Naive thymus-derived CD4-positive, alpha-beta T cell (primary cell): Measurements from ENCODE around the gene ETV6. TPM values are rescaled to one million over a fixed set of nuclear protein-coding genes. Genes with fewer than 3 reads are reported as not detected.

Experiments used
- ATAC-seq: fragments of 150-1000 bp; cut with Tn5 transposase; 2 replicates; pipeline ENCODE4 v1.10.0; 2021; ENCODE audit warnings: mild to moderate bottlenecking, moderate library complexity
- CTCF ChIA-PET: fragments of 350-600 bp; sonication (Branson Sonifier 250); formaldehyde crosslinking; loops from one replicate; lab custom pipeline; 2021; ENCODE audit warnings: antibody characterized with exemption; lab: Charles Lee
- POLR2A ChIA-PET: fragments of 350-600 bp; sonication (Branson Sonifier 250); formaldehyde crosslinking; loops from one replicate; lab custom pipeline; 2021; ENCODE audit warnings: antibody characterized with exemption, inconsistent platforms; lab: Charles Lee
- DNase-seq, 9 donors: peaks; one replicate each; pipeline versions ENCODE4 v3.0.0 to v3.0.0-alpha.2; 2020 to 2022; ENCODE audit warnings: mixed read lengths in 1 of 9
- H3K27ac ChIP-seq: one replicate; pipeline ENCODE4 v1.7.0; 2013; ENCODE audit warnings: mild to moderate bottlenecking, low read depth, low read length, moderate library complexity
- H3K27me3 ChIP-seq, 2 donors: one replicate each; pipeline ENCODE4 v1.7.0; 2013; ENCODE audit warnings: low read length in 2 of 2, mild to moderate bottlenecking in 2 of 2, moderate library complexity in 2 of 2; ENCODE audit not compliant: control insufficient read depth in 2 of 2, insufficient read depth in 2 of 2
- H3K36me3 ChIP-seq, 3 experiments: 1 replicate in 2 of 3; 2 replicates in 1 of 3; pipeline ENCODE4 v1.7.0; 2013; ENCODE audit warnings: low read length in 3 of 3, mild to moderate bottlenecking in 3 of 3, moderate library complexity in 1 of 3; ENCODE audit not compliant: insufficient read depth in 3 of 3, control insufficient read depth in 2 of 3
- H3K4me1 ChIP-seq, 2 donors: one replicate each; pipeline ENCODE4 v1.7.0; 2013; ENCODE audit warnings: low read length in 2 of 2, mild to moderate bottlenecking in 2 of 2, moderate library complexity in 1 of 2; ENCODE audit not compliant: control insufficient read depth in 2 of 2, insufficient read depth in 2 of 2
- H3K4me3 ChIP-seq: 2 replicates; pipeline ENCODE4 v1.7.0; 2013; ENCODE audit warnings: mild to moderate bottlenecking, low read length
- H3K9me3 ChIP-seq, 3 experiments: 1 replicate in 2 of 3; 2 replicates in 1 of 3; pipeline ENCODE4 v1.7.0; 2013; ENCODE audit warnings: low read length in 3 of 3; ENCODE audit not compliant: control insufficient read depth in 2 of 3
- H3K27ac Mint-ChIP-seq, 9 donors: one replicate each; pipeline ENCODE4 v1.8.0; 2020 to 2022; ENCODE audit warnings: mixed read lengths in 9 of 9, mild to moderate bottlenecking in 8 of 9, moderate library complexity in 5 of 9, inconsistent platforms in 2 of 9
- H3K27me3 Mint-ChIP-seq, 5 donors: one replicate each; pipeline ENCODE4 v1.8.0; 2021 to 2022; ENCODE audit warnings: mixed read lengths in 5 of 5, mild to moderate bottlenecking in 1 of 5
- H3K36me3 Mint-ChIP-seq, 5 donors: one replicate each; pipeline ENCODE4 v1.8.0; 2020 to 2022; ENCODE audit warnings: mixed read lengths in 5 of 5, mild to moderate bottlenecking in 3 of 5, inconsistent platforms in 1 of 5
- H3K4me1 Mint-ChIP-seq, 7 donors: one replicate each; pipeline ENCODE4 v1.8.0; 2020 to 2022; ENCODE audit warnings: mixed read lengths in 7 of 7, mild to moderate bottlenecking in 3 of 7, inconsistent platforms in 1 of 7
- H3K4me3 Mint-ChIP-seq, 10 donors: one replicate each; pipeline ENCODE4 v1.8.0; 2020 to 2022; ENCODE audit warnings: mild to moderate bottlenecking in 10 of 10, mixed read lengths in 10 of 10, moderate library complexity in 6 of 10, inconsistent platforms in 2 of 10
- H3K9me3 Mint-ChIP-seq, 11 donors: one replicate each; pipeline ENCODE4 v1.8.0; 2020 to 2022; ENCODE audit warnings: mixed read lengths in 11 of 11, mild to moderate bottlenecking in 4 of 11, inconsistent platforms in 1 of 11, moderate library complexity in 1 of 11
- intact Hi-C, 2 donors: fragments of 100-400 bp; cut with micrococcal nuclease; formaldehyde crosslinking; loops; one replicate each; pipeline ENCODE4 v1.15.1; 2023
- polyA plus RNA-seq, 2 donors: library from polyadenylated mRNA; unstranded; fragments of 300-500 nt; fragmentation: Illumina TruSeq; gene quantifications; one replicate each; pipeline ENCODE4 v1.2.3, GENCODE V29; 2021
- total RNA-seq, 6 experiments: library from RNA in 5 of 6; stranded (reverse) in 5 of 6; gene quantifications; 1 replicate in 5 of 6; 2 replicates in 1 of 6; pipeline ENCODE4 v1.2.3 and lab custom pipeline; 2021 to 2026

The ETV6 gene
- total and polyA plus RNA-seq, 7 experiments from 2014 or later: 2.2 to 70.3 (median 25.3) TPM

DNA sequence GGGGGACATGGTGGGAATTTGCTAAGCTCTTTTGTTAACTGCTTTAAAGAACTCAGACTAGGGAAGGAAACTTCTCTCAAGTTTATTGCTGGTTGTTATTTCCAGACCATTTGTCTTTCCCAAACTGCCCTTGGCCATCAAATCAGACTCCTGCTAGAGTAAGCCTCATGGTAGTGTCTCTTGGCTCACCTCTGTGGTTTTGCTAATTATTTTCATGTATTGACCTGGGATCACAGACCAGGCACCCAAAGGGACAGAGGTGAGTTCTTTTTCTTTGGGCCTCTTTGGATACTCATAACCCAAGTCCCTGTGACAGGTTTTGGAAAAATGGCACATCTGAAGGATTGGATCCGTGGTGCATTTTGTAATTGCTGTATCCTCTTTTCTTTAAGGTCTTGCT, 11.2 kb downstream of the ETV6 start:
- no peaks in the 10 kb centered on the region for H3K36me3 ChIP-seq
- ATAC-seq: no peak
- no peak overlapping the region for H3K27ac ChIP-seq
- H3K9me3 ChIP-seq: no peaks in the 10 kb centered on the region
- Mint-ChIP-seq H3K36me3 (peaks cover 8 to 50% (median 23%) of the 10 kb centered on the region in 5 donors), H3K9me3 (peaks cover 0 to 1% (median 0%) of the 10 kb centered on the region in 11 donors), H3K27me3 (no peaks in the 10 kb centered on the region), H3K4me3 (no peak overlapping the region), H3K27ac (no peak overlapping the region), H3K4me1 (peaks cover 56 to 94% (median 88%) of the 10 kb centered on the region in 7 donors)
- DNase-seq: no peak
- H3K4me1 ChIP-seq: peaks cover 10 to 11% of the 10 kb centered on the region in 2 donors
- intact Hi-C loops: no loop called here
- ChIA-PET CTCF (no interaction called here), POLR2A (no interaction called here)
- no peaks in the 10 kb centered on the region for H3K27me3 ChIP-seq
- no peak overlapping the region for H3K4me3 ChIP-seq

- DNase-seq (no peak), ATAC-seq (no peak)
- no peak overlapping the region for H3K27ac ChIP-seq
- H3K9me3 Mint-ChIP-seq: peaks cover 0 to 1% (median 0%) of the 10 kb centered on the region in 11 donors
- intact Hi-C loops: no loop called here
- H3K27me3 ChIP-seq: no peaks in the 10 kb centered on the region
- CTCF ChIA-PET: no interaction called here
- H3K36me3 ChIP-seq: no peaks in the 10 kb centered on the region
- peak overlapping the region in 2 of 10 donors; percentile 16 to 33 for H3K4me3 Mint-ChIP-seq
- H3K36me3 Mint-ChIP-seq: peaks cover 8 to 48% (median 23%) of the 10 kb centered on the region in 5 donors
- peaks cover 7 to 10% of the 10 kb centered on the region in 2 donors for H3K4me1 ChIP-seq
- H3K9me3 ChIP-seq: no peaks in the 10 kb centered on the region
- no peak overlapping the region for H3K4me3 ChIP-seq
- no peaks in the 10 kb centered on the region for H3K27me3 Mint-ChIP-seq
- H3K27ac Mint-ChIP-seq: peak overlapping the region in 2 of 9 donors; percentile 16 to 33
- POLR2A ChIA-PET: no interaction called here
- peaks cover 49 to 94% (median 88%) of the 10 kb centered on the region in 7 donors for H3K4me1 Mint-ChIP-seq
Observed at GRCh38 chr12:11661491-11662089, 12.1 kb downstream of the ETV6 start.

DNA sequence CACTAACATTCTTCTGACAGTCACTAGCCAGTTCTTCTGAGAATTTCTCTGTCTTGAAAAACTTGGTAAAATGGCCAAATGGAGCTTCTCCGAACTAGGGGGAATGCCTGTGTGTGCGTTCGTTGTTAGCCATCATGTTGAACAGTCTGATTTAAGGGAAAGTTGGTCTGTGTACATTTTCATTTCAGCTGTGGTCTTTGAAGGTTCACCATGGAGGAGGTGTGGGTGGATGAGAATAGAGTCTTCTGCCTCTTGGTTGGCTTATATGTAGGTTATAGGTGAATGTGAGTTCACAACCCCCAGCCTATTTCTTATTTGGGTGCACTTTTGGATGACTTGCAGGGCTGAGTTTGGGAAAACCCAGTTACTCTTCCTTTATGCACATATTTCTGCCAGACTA, 12.9 kb downstream of the ETV6 start:
- ATAC-seq (no peak), DNase-seq (no peak)
- peaks cover 0 to 1% (median 0%) of the 10 kb centered on the region in 11 donors for H3K9me3 Mint-ChIP-seq
- ChIA-PET POLR2A (no interaction called here), CTCF (interaction anchor here (0.7 kb wide), 1 partner anchor 16 kb away, joined by 3 read pairs; no protein-coding TSS in a partner anchor)
- peak overlapping the region in 3 of 9 donors; percentile 31 to 59 (median 33) for H3K27ac Mint-ChIP-seq
- Histone ChIP-seq H3K4me1 (peaks cover 7 to 10% of the 10 kb centered on the region in 2 donors), H3K27ac (no peak overlapping the region), H3K9me3 (no peaks in the 10 kb centered on the region), H3K36me3 (no peaks in the 10 kb centered on the region), H3K4me3 (no peak overlapping the region), H3K27me3 (no peaks in the 10 kb centered on the region)
- no peak overlapping the region for H3K4me3 Mint-ChIP-seq
- H3K4me1 Mint-ChIP-seq: peaks cover 47 to 94% (median 87%) of the 10 kb centered on the region in 7 donors
- H3K27me3 Mint-ChIP-seq: no peaks in the 10 kb centered on the region
- intact Hi-C loops: no loop called here
- peaks cover 8 to 42% (median 23%) of the 10 kb centered on the region in 5 donors for H3K36me3 Mint-ChIP-seq

GRCh38 chr12:11663130-11663529, 13.7 kb downstream of the ETV6 start:
- H3K9me3 ChIP-seq: no peaks in the 10 kb centered on the region
- ChIA-PET CTCF (interaction anchor here (0.7 kb wide), 1 partner anchor 16 kb away, joined by 3 read pairs; no protein-coding TSS in a partner anchor), POLR2A (interaction anchor here (0.6 kb wide), 2 partner anchors 21 to 855 kb away, joined by 3 read pairs; no protein-coding TSS in a partner anchor)
- no peak overlapping the region for H3K27ac ChIP-seq
- no peaks in the 10 kb centered on the region for H3K27me3 ChIP-seq
- no peak for ATAC-seq
- H3K4me1 ChIP-seq: peaks cover 7 to 10% of the 10 kb centered on the region in 2 donors
- H3K36me3 Mint-ChIP-seq: peaks cover 8 to 36% (median 23%) of the 10 kb centered on the region in 5 donors
- no peak overlapping the region for H3K4me3 ChIP-seq
- intact Hi-C loops: no loop called here
- H3K4me3 Mint-ChIP-seq: no peak overlapping the region
- peaks cover 0 to 1% (median 0%) of the 10 kb centered on the region in 11 donors for H3K9me3 Mint-ChIP-seq
- peaks cover 47 to 90% (median 82%) of the 10 kb centered on the region in 7 donors for H3K4me1 Mint-ChIP-seq
- no peak for DNase-seq
- H3K36me3 ChIP-seq: no peaks in the 10 kb centered on the region
- no peak overlapping the region for H3K27ac Mint-ChIP-seq
- H3K27me3 Mint-ChIP-seq: no peaks in the 10 kb centered on the region

- H3K4me1 Mint-ChIP-seq: peaks cover 47 to 90% (median 84%) of the 10 kb centered on the region in 7 donors
- Histone ChIP-seq H3K27me3 (no peaks in the 10 kb centered on the region), H3K36me3 (no peaks in the 10 kb centered on the region), H3K4me3 (no peak overlapping the region), H3K9me3 (no peaks in the 10 kb centered on the region), H3K4me1 (peaks cover 0 to 8% of the 10 kb centered on the region in 2 donors), H3K27ac (no peak overlapping the region)
- H3K36me3 Mint-ChIP-seq: peaks cover 8 to 34% (median 23%) of the 10 kb centered on the region in 5 donors
- H3K27ac Mint-ChIP-seq: peak overlapping the region in 2 of 9 donors; percentile 4 to 13
- ATAC-seq (no peak), DNase-seq (no peak)
- H3K27me3 Mint-ChIP-seq: no peaks in the 10 kb centered on the region
- H3K4me3 Mint-ChIP-seq: no peak overlapping the region
- ChIA-PET CTCF (interaction anchor here (0.6 kb wide), 1 partner anchor 413 kb away, joined by 4 read pairs; no protein-coding TSS in a partner anchor), POLR2A (interaction anchor here (0.7 kb wide), 1 partner anchor 14 kb away, joined by 3 read pairs; the partner anchor contains the start of gene ETV6)
- H3K9me3 Mint-ChIP-seq: peaks cover 0 to 1% (median 0%) of the 10 kb centered on the region in 11 donors
- intact Hi-C loops: no loop called here
Observed at GRCh38 chr12:11664101-11664500, 14.6 kb downstream of the ETV6 start.

DNA sequence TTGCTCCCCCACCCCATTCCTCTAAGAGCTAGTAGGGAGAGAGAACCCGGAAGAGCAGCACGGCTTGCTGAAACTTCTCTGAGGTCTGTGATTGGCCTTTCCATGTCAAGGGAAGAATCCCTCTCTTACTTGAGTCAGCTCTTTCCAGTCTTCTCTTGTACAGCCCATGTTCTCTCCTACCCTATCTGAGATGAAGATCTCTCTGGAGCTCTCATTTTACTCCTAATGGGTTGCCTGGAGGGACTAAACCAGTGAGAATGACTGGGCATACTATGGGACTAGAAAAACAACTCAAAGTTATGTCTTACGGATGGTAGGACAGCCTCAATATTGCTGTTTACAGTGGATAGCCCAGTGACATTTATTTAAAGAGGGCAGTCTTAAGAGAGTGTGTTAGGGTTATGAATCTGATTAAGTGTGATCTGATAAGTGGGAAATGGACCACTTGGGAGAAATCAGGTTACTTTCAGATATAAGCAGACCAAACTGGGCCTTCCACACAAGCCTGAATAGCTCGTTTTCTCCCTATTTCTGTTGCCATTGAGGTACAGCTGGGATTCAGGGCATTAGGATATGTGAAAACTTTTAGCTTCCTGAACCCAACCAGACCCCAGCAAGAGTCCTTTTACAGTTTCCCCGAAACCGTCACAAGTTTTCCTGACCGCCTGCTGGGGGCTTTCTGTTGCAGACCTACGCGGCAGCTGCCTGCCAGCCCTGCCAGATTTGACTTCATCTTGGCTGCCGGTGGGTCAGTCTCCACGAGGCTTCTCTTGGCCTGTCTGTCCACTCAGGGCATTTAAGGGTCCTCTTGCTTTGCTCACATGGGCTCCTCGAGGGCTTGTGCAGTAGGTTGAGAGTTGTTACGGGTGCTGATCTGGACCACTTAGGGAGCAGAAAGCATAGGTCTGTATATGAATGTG, 16.9 kb downstream of the ETV6 start:
- Histone ChIP-seq H3K27ac (no peak overlapping the region), H3K36me3 (no peaks in the 10 kb centered on the region), H3K4me1 (no peaks in the 10 kb centered on the region), H3K4me3 (no peak overlapping the region), H3K9me3 (no peaks in the 10 kb centered on the region), H3K27me3 (no peaks in the 10 kb centered on the region)
- Mint-ChIP-seq H3K36me3 (peaks cover 7 to 28% (median 16%) of the 10 kb centered on the region in 5 donors), H3K27me3 (no peaks in the 10 kb centered on the region), H3K4me1 (peaks cover 46 to 91% (median 83%) of the 10 kb centered on the region in 7 donors), H3K9me3 (peaks cover 0 to 1% (median 0%) of the 10 kb centered on the region in 11 donors), H3K4me3 (no peak overlapping the region), H3K27ac (peak overlapping the region in 2 of 9 donors; percentile 10 to 13)
- intact Hi-C loops: no loop called here
- ChIA-PET POLR2A (interaction anchor here (0.7 kb wide), 1 partner anchor 13 kb away, joined by 3 read pairs; no protein-coding TSS in a partner anchor), CTCF (interaction anchor here (1.2 kb wide), 1 partner anchor 367 kb away, joined by 4 read pairs; no protein-coding TSS in a partner anchor)
- DNase-seq (no peak), ATAC-seq (peak; percentile 15)
